SU-DHL-6 (cell line): ENCODE measurements around the gene TTC22.

Experiments
- CTCF ChIP-seq: fragments of 200-600 bp; sonication (generic); IDR thresholded peaks from one replicate; pipeline ENCODE4 v1.5.1; 2017; ENCODE audit warnings: antibody characterized with exemption, mild to moderate bottlenecking, low read length, moderate library complexity; ENCODE audit not compliant: insufficient read depth, poor library complexity, severe bottlenecking
- EZH2phosphoT487 ChIP-seq: fragments of 200-600 bp; sonication (generic), shearing (Covaris generic); conservative IDR thresholded peaks from 2 replicates; pipeline ENCODE4 v1.6.1; 2018; ENCODE audit warnings: mild to moderate bottlenecking, antibody characterized with exemption, low read length, moderate library complexity, mixed read lengths

GRCh38 chr1:54844564-54844963, 43.4 kb upstream of the TTC22 start:
- TF ChIP-seq CTCF: no peak
- no peak for TF ChIP-seq EZH2phosphoT487
